ENCODE measurements around the gene ZBTB11.
A peak's percentile ranks its signal among the peaks of the same experiment; 100 is the strongest.
"Not testable (repeated sequence)": the region's sequence is repeated elsewhere in the genome, so short reads cannot be mapped to it uniquely, and the experiment has no call there.

Gene ZBTB11

DNA sequence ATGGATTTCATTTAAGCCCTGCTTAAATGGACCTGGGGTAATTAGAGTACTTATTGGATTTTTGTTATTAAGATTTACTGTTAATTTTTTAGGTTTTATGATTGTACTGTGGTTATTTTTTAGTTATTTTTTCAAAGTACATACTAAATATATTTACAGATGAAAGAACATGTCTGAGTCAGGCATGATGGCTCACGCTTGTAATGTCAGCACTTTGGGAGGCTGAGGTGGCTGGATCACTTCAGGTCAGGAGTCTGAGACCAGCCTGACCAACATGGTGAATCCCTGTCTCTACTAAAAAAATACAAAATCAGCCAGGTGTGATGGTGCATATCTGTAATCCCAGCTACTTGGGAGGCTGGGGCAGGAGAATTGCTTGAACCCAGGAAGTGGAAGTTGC, 25.8 kb upstream of the ZBTB11 start:
- H3K27ac Mint-ChIP-seq: no peak overlapping the region

DNA sequence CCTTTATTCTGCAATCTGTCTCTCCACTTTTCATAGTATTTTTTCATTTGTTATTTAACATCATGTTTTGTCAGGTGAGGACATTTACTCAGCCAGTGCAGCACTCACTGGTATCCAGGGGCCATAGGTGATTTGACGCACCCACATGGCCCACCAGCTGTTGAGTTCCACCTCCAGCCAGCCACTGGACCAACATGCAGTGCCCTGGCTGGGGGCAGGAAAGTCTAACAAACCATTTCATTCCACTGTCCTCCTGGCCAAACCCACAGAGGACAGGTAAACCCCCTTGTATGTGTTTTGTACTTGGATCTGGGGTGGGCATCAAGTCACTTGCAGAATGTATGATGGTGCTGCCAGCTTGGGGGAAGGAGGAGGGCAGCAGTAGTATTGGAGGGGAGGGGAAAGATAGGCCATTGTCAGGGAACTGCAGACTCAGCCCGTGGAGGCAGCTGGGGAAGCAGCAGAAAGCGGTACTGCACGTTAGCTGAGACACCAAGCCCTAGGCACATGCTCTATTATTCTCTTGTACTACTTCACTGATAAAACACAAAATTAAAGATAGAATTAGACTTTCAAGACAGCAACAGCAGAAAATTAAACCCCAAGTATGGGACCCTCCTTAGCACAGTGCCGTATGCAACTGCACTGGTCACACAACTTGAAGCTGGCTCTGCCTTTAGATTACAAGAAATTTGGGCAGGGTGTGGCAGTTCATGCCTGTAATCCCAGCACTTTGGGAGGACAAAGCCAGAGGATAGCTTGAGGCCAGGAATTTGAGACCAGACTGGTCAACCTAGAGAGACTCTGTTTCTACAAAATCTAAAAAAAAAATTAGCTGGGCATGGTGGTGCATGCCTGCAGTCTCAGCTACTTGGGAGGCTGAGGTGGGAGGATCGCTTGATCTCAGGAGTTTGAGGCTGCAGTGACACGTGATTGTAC, 25.0 kb upstream of the ZBTB11 start:
- Mint-ChIP-seq H3K27me3 (ENCODE audit: low read depth) (no peaks in the 10 kb centered on the region), H3K4me3 (no peak overlapping the region), H3K4me1 (ENCODE audit: low read depth) (peaks cover 2% of the 10 kb centered on the region), H3K27ac (no peak overlapping the region), H3K36me3 (ENCODE audit: low read depth) (no peaks in the 10 kb centered on the region), H3K9me3 (no peaks in the 10 kb centered on the region)

More for the DNA sequence above, 25.8 kb upstream of the ZBTB11 start:
- Mint-ChIP-seq H3K4me3 (no peak overlapping the region), H3K4me1 (ENCODE audit: low read depth) (peaks cover 2% of the 10 kb centered on the region), H3K36me3 (ENCODE audit: low read depth) (no peaks in the 10 kb centered on the region), H3K9me3 (no peaks in the 10 kb centered on the region), H3K27me3 (ENCODE audit: low read depth) (no peaks in the 10 kb centered on the region)

DNA sequence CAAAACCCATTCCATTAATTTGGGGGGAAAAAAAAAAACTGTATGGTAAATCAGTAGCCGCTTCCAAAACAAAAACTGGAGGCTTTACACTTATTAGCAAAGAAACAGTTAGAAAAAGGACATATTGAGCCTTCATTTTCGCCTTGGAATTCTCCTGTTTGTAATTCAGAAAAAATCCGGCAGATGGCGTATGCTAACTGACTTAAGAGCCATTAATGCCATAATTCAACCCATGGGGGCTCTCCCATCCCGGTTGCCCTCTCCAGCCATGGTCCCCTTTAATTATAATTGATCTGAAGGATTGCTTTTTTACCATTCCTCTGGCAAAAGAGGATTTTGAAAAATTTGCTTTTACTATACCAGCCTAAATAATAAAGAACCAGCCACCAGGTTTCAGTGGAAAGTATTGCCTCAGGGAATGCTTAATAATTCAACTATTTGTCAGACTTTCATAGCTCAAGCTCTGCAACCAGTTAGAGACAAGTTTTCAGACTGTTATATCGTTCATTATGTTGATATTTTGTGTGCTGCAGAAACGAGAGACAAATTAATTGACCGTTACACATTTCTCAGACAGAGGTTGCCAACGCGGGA, 18.9 kb upstream of the ZBTB11 start:
- Mint-ChIP-seq H3K4me1 (ENCODE audit: low read depth) (peaks cover 3% of the 10 kb centered on the region), H3K27me3 (ENCODE audit: low read depth) (no peaks in the 10 kb centered on the region), H3K4me3 (no peak overlapping the region), H3K9me3 (no peaks in the 10 kb centered on the region), H3K36me3 (ENCODE audit: low read depth) (no peaks in the 10 kb centered on the region), H3K27ac (no peak overlapping the region)

DNA sequence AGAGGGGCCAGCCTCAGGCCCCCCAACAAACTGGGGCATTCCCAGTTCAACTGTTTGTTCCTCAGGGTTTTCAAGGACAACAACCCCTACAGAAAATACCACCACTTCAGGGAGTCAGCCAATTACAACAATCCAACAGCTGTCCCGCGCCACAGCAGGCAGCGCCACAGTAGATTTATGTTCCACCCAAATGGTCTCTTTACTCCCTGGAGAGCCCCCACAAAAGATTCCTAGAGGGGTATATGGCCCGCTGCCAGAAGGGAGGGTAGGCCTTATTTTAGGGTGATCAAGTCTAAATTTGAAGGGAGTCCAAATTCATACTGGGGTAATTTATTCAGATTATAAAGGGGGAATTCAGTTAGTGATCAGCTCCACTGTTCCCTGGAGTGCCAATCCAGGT, 17.9 kb upstream of the ZBTB11 start:
- H3K9me3 Mint-ChIP-seq; H3K27ac Mint-ChIP-seq; H3K36me3 Mint-ChIP-seq (ENCODE audit: low read depth); H3K4me1 Mint-ChIP-seq (ENCODE audit: low read depth); H3K4me3 Mint-ChIP-seq; H3K27me3 Mint-ChIP-seq (ENCODE audit: low read depth): not testable (repeated sequence)

DNA sequence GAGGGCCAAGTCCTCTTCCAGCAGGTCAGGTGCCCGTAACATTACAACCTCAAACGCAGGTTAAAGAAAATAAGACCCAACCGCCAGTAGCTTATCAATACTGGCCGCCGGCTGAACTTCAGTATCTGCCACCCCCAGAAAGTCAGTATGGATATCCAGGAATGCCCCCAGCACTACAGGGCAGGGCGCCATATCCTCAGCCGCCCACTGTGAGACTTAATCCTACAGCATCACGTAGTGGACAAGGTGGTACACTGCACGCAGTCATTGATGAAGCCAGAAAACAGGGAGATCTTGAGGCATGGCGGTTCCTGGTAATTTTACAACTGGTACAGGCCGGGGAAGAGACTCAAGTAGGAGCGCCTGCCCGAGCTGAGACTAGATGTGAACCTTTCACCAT, 16.6 kb upstream of the ZBTB11 start:
- not testable (repeated sequence) for H3K4me3 Mint-ChIP-seq; H3K36me3 Mint-ChIP-seq (ENCODE audit: low read depth); H3K4me1 Mint-ChIP-seq (ENCODE audit: low read depth); H3K27me3 Mint-ChIP-seq (ENCODE audit: low read depth); H3K27ac Mint-ChIP-seq; H3K9me3 Mint-ChIP-seq

DNA sequence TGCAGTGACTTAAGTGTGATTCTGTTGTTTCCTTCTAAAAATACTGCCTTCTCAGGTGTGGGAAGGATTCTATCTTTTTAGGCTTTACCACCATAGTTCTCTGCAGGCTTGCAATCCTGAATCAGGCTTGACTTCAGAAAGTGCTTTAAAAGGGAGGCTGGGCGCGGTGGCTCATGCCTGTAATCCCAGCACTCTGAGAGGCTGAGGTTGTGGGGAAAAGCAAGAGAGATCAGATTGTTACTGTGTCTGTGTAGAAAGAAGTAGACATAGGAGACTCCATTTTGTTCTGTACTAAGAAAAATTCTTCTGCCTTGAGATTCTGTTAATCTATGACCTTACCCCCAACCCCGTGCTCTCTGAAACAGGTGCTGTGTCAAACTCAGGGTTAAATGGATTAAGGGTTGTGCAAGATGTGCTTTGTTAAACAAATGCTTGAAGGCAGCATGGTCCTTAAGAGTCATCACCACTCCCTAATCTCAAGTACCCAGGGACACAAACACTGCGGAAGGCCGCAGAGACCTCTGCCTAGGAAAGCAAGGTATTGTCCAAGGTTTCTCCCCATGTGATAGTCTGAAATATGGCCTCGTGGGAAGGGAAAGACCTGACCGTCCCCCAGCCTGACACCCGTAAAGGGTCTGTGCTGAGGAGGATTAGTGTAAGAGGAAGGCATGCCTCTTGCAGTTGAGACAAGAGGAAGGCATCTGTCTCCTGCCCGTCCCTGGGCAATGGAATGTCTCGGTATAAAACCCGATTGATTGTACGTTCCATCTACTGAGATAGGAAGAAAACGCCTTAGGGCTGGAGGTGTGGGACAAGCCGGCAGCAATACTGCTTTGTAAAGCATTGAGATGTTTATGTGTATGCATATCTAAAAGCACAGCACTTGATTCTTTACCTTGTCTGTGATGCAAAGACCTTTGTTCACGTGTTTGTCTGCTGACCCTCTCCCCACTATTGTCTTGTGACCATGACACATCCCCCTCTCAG, 15.0 kb upstream of the ZBTB11 start:
- not testable (repeated sequence) for H3K4me3 Mint-ChIP-seq; H3K9me3 Mint-ChIP-seq; H3K36me3 Mint-ChIP-seq (ENCODE audit: low read depth); H3K27ac Mint-ChIP-seq; H3K27me3 Mint-ChIP-seq (ENCODE audit: low read depth)
- peaks cover 14% of the 10 kb centered on the region for H3K4me1 Mint-ChIP-seq (ENCODE audit: low read depth)

DNA sequence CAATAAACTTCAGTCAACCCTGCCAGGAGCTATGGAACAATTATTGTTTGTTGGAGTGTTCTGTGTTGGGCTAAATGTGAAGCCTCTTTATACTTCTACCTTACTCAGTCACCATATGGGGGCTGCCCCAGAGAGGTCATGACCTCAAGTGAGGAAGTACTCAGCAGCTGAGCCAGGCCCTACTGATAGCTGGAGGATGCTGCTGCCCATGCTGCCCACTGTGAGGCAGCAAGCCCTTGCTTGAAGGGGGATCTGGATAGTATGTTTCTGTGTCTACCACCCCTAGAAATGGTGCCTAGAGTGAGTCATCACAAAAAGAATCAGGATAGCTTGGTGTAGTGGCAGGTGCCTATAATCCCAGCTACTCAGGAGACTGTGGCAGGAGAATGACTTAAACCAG, 14.0 kb upstream of the ZBTB11 start:
- H3K9me3 Mint-ChIP-seq: no peaks in the 10 kb centered on the region
- peaks cover 6% of the 10 kb centered on the region for H3K36me3 Mint-ChIP-seq (ENCODE audit: low read depth)
- peaks cover 14% of the 10 kb centered on the region for H3K4me1 Mint-ChIP-seq (ENCODE audit: low read depth)
- no peaks in the 10 kb centered on the region for H3K27me3 Mint-ChIP-seq (ENCODE audit: low read depth)
- H3K4me3 Mint-ChIP-seq: no peak overlapping the region
- peak overlapping the region; percentile 29 for H3K27ac Mint-ChIP-seq

DNA sequence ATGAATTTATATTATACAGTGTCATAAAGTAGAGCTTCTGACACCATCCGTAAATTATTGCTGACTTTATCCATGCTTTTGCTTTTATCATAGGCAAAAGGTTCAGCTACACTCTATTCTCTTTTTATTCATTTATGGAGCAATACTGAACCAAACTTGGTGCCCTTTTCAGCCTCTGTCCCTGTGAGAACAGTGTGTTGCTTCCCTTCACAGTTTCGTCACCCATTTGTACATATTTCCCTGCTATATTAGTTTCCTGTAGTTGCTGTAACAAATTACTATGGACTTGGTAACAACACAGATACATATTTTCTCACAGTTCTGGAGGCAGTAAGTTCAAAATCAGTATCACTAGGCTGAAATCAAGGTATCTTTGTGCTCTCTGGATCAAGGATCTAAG, 12.4 kb upstream of the ZBTB11 start:
- Mint-ChIP-seq H3K36me3 (ENCODE audit: low read depth) (peaks cover 18% of the 10 kb centered on the region), H3K27ac (no peak overlapping the region), H3K9me3 (no peaks in the 10 kb centered on the region), H3K27me3 (ENCODE audit: low read depth) (no peaks in the 10 kb centered on the region), H3K4me1 (ENCODE audit: low read depth) (peaks cover 27% of the 10 kb centered on the region), H3K4me3 (no peak overlapping the region)

DNA sequence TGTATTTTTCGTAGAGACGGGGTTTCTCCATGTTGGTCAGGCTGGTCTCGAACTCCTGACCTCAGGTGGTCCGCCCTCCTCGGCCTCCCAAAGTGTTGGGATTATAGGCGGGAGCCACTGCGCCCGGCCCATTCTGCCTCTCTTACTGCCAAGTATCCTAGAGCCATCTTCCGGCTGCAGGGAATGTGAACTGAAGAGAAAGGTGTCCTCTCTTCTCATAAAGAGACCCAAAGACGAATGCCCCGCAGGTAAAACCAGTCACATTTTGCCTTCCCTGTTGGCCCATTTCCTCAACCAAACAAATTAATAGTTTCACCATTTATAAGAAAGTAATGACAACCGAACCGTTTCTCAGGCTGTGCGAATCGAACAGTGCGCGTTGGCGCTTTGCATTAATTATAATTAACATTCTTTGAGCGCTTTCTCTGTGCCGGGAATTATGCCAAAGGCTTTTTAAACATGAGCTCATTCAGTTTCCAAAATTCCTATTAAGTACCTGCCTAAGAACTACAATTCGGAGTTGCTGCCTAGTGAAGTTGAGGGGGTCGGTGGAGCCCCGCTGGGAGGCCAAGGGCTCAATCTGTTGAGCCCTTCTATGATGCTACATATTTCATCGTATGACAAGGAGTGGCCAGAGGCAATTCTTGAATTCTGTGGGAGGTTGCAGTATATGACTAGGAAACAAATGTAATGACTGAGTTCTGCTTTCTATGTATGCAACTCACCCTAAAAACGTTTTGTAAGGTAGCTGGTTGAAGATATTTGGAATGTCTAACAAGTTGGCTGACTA, 10.4 kb upstream of the ZBTB11 start:
- Mint-ChIP-seq H3K9me3 (no peaks in the 10 kb centered on the region), H3K4me3 (peak overlapping the region; percentile 98), H3K27me3 (ENCODE audit: low read depth) (no peaks in the 10 kb centered on the region), H3K4me1 (ENCODE audit: low read depth) (peaks cover 29% of the 10 kb centered on the region), H3K27ac (peak overlapping the region; percentile 96), H3K36me3 (ENCODE audit: low read depth) (peaks cover 25% of the 10 kb centered on the region)

DNA sequence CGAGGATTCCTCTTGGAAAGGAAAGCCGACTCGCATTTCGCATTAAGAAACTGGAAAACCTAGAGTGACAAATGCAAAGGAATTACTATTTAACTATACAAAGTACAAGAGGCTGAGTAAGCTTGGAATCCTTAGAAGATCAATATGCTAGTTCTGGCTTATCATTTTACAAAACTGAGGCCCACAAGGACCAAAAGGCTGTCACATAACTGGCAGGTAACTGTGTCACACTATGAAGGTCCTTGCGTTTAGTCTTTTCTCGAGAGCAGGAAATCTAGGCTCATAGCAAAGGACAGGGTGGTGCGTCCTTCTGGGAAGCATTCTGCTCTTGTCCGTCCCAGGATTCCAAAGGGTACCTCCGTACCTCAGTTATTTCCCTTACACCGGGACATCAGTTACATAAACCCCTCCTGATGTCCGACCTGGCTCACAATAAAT, 9.0 kb upstream of the ZBTB11 start:
- H3K4me1 Mint-ChIP-seq (ENCODE audit: low read depth): peaks cover 34% of the 10 kb centered on the region
- H3K4me3 Mint-ChIP-seq: peak overlapping the region; percentile 98
- peak overlapping the region; percentile 96 for H3K27ac Mint-ChIP-seq
- no peaks in the 10 kb centered on the region for H3K27me3 Mint-ChIP-seq (ENCODE audit: low read depth)
- H3K36me3 Mint-ChIP-seq (ENCODE audit: low read depth): peaks cover 35% of the 10 kb centered on the region
- H3K9me3 Mint-ChIP-seq: no peaks in the 10 kb centered on the region

DNA sequence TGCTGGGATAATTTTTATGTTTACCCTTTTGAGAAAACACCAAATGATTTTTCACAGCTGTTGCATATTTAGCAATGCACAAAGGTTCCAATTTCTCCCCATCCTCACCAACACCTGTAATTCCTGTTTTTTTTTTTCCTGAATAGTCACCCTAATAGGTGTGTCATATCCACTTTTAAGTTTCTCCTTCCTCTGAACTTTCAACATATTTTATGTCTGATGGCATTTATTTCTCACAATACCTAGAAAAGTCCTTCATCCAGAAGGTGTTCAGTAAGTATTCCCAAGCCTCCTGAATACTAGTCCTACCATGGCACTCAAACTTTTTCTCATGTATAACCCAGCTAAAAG, 8.1 kb upstream of the ZBTB11 start:
- H3K27ac Mint-ChIP-seq: peak overlapping the region; percentile 96
- peaks cover 43% of the 10 kb centered on the region for H3K36me3 Mint-ChIP-seq (ENCODE audit: low read depth)
- H3K4me1 Mint-ChIP-seq (ENCODE audit: low read depth): peaks cover 30% of the 10 kb centered on the region
- no peaks in the 10 kb centered on the region for H3K9me3 Mint-ChIP-seq
- H3K27me3 Mint-ChIP-seq (ENCODE audit: low read depth): no peaks in the 10 kb centered on the region
- H3K4me3 Mint-ChIP-seq: peak overlapping the region; percentile 98

DNA sequence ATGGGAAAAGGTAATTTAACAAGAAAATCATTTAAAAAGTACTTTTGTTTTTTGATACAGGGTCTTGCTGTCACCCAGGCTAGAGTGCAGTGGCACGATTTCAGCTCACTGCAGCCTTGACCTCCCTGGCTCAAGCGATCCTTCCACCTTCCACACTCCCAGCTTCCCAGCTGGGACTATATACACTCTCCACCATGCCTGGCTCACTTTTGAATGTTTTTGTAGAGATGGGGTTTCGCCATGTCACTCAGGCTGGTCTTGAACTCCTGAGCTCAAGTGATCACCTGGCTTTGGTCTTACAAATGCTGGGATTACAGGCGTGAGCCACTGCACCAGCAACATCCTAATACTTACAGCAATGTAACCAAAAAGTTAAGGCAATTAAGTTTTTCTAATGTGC, 3.5 kb upstream of the ZBTB11 start:
- H3K4me1 Mint-ChIP-seq (ENCODE audit: low read depth): peaks cover 28% of the 10 kb centered on the region
- peak overlapping the region; percentile 20 for H3K27ac Mint-ChIP-seq
- H3K36me3 Mint-ChIP-seq (ENCODE audit: low read depth): peaks cover 45% of the 10 kb centered on the region
- no peaks in the 10 kb centered on the region for H3K27me3 Mint-ChIP-seq (ENCODE audit: low read depth)
- no peak overlapping the region for H3K4me3 Mint-ChIP-seq
- H3K9me3 Mint-ChIP-seq: no peaks in the 10 kb centered on the region

DNA sequence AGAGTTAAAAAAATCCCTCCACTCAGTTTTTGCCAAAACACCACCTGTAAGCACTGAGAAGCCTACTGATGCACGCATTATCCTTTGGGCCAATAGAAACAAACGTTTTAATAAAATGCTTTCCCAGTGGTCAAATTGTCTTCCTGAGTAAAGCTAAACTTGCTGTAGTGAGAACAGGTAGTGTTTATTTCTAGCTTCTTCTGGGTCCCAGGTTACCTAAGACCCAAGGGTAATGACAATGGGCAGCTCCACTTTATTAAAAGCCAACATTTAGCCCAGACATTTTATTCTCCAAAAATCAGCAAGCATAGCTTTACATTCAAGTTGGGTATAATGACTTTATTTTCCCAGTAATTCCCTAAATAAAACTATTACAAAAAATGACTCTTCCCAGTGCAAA, 1.9 kb upstream of the ZBTB11 start:
- not testable (repeated sequence) for H3K9me3 Mint-ChIP-seq
- peaks cover 33% of the 10 kb centered on the region for H3K4me1 Mint-ChIP-seq (ENCODE audit: low read depth)

More for the DNA sequence above, 1.9 kb upstream of the ZBTB11 start:
- not testable (repeated sequence) for H3K4me3 Mint-ChIP-seq; H3K27me3 Mint-ChIP-seq (ENCODE audit: low read depth); H3K27ac Mint-ChIP-seq
- H3K36me3 Mint-ChIP-seq (ENCODE audit: low read depth): peaks cover 38% of the 10 kb centered on the region

All from T-helper 1 cell treated with Interleukin-12 subunit alpha and Interleukin-12 subunit beta and Interleukin-4 antibody, amounts not matched to agents 30 μg/mL and 1 μg/mL, for 36 hours (primary cell).